ENCODE measurements around the gene CRB3.
"Not testable (repeated sequence)": the region's sequence is repeated elsewhere in the genome, so short reads cannot be mapped to it uniquely, and the experiment has no call there.

The CRB3 gene

GRCh38 chr19:6498294-6499036 is 34.4 kb downstream of the CRB3 start:
- peak; percentile 27 for DNase-seq

GRCh38 chr19:6499052-6499790 is 35.1 kb downstream of the CRB3 start:
- no peak for DNase-seq

- DNase-seq, result no peak
These were observed 37.0 kb downstream of the CRB3 start for GRCh38 chr19:6500837-6501739.

GRCh38 chr19:6501740-6502648 is 37.9 kb downstream of the CRB3 start, which contains the start of gene TUBB4A:
Gene TUBB4A (minus strand): TSS chr19:6502309. CDS start chr19:6502212, 97 bp downstream.
- no peak for DNase-seq

- DNase-seq, result no peak
These were observed 39.5 kb downstream of the CRB3 start for GRCh38 chr19:6503407-6504201.

GRCh38 chr19:6508028-6508771 is 44.1 kb downstream of the CRB3 start:
- DNase-seq, result not testable (repeated sequence)

- no peak for DNase-seq
These were observed 45.3 kb downstream of the CRB3 start for GRCh38 chr19:6509118-6509971.

GRCh38 chr19:6510618-6511017 is 46.5 kb downstream of the CRB3 start:
- no peak for DNase-seq

- no peak for DNase-seq
These were observed 50.0 kb downstream of the CRB3 start for GRCh38 chr19:6514089-6514488.

GRCh38 chr19:6514926-6515544 is 51.0 kb downstream of the CRB3 start:
- no peak for DNase-seq

GRCh38 chr19:6516018-6516658 is 52.1 kb downstream of the CRB3 start:
- DNase-seq, result peak; percentile 69
